HFF-Myc (cell line): ENCODE data around the gene CHRDL1.
A peak's percentile ranks its signal among the peaks of the same experiment; 100 is the strongest.

Experiments used
- DNase-seq: peaks from one replicate; pipeline ENCODE4 v3.0.0-alpha.2; 2011; ENCODE audit warnings: low read depth; ENCODE audit errors: extremely low read depth
- H3K4me3 ChIP-seq: replicated peaks from 2 replicates; pipeline ENCODE4 v1.5.1; 2011; ENCODE audit warnings: low read depth, mild to moderate bottlenecking, control low read depth, low read length
- CTCF ChIP-seq: IDR thresholded peaks from 2 replicates; pipeline ENCODE4 v1.5.1; 2012; ENCODE audit warnings: mild to moderate bottlenecking, low read depth, low read length, control low read depth; ENCODE audit errors: missing control alignments

CHRDL1 gene

GRCh38 chrX:110699109-110699508 is 96.5 kb downstream of the CHRDL1 start:
- peak; percentile 10 for DNase-seq
- TF ChIP-seq CTCF: no peak
- H3K4me3 ChIP-seq: no peak overlapping the region

GRCh38 chrX:110698696-110699095 is 96.9 kb downstream of the CHRDL1 start:
- TF ChIP-seq CTCF: no peak
- no peak for DNase-seq
- H3K4me3 ChIP-seq: no peak overlapping the region

DNA sequence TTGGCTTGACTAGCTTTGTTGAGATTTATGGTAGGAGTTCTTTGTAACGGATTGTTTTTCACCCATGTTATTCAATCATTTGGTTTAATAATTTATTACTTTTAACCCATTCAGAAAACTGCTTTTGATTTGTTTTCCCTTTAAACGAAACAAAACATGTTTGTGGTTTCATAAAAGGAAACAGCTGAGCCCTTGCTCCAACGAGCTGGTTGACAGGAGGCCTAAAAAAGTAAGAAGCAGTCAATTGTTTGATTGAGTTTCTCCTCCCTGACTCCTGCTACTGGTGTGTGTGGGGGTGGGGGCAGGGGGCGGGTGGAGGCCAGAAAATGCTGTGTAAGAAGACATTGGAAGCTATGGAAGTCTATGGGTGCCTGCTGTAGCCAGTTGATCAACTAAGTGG is 102.8 kb downstream of the CHRDL1 start:
- no peak for DNase-seq
- TF ChIP-seq CTCF: no peak
- H3K4me3 ChIP-seq: no peak overlapping the region

DNA sequence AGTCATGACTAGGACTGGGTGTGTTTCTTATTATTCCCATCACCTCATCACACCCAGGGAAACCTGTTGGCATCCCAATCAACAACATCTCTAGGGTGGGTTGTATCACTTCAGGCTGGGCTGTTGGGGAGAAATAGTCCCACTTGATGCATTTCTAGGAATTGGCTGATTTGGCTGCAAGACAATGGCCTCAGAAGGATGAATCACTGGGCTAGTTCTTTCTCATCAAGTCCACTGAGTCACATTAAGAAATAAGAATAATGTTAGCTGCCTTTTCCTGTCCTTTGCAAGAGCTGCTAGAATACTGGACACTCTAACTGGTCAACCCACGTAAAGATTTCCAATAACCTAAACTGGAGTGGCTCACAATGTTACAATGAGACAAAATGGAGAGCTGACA is 104.2 kb downstream of the CHRDL1 start:
- no peak for TF ChIP-seq CTCF
- H3K4me3 ChIP-seq: no peak overlapping the region
- DNase-seq: no peak

GRCh38 chrX:110684653-110685052 is 111.0 kb downstream of the CHRDL1 start:
- no peak for TF ChIP-seq CTCF
- no peak overlapping the region for H3K4me3 ChIP-seq
- DNase-seq: no peak

DNA sequence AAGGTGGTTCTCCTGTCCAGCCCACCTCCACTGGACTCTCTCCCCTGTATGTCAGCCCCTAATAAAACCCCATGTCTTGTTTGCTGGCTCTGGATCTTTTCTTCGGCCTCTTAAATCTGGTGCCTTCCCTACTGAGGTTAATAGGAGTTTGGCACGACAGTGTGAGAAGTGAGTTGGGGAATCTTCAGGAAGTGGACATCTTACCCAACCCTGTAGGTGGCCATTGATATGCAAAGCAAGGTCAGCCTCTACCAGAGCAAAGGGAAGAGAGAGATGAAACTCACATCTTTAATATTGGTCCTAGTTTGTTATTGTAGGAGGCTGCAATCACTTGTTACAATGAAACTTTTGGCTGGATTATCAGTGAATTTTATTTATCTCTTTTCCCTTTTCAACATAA is 111.7 kb downstream of the CHRDL1 start:
- DNase-seq: no peak
- no peak overlapping the region for H3K4me3 ChIP-seq
- TF ChIP-seq CTCF: no peak

DNA sequence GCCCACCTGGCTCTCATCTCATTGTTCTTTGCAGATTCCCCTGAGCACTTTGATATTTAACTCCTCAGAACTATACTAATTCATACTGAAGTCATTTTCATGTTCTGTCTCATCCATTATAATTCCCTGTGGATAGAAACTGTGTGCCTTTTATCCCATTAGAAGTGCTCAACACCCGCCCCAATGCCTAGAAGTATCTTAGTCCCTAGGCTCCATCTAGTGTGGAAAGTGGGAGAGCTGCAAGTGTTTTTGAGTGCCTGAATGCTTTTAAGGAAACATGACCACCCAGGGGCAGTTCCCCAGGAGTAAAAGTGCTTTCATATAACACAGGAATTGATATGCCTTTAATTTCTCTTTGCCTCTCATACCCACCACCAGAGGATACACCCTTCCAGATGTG is 117.0 kb downstream of the CHRDL1 start:
- no peak for DNase-seq
- no peak overlapping the region for H3K4me3 ChIP-seq
- no peak for TF ChIP-seq CTCF
